Effector memory CD8-positive, alpha-beta T cell (primary cell): Measurements from ENCODE around the gene TOX3.

ENCODE experiments used
- ATAC-seq: fragments of 150-1000 bp; cut with Tn5 transposase; replicated peaks from 2 replicates; pipeline ENCODE4 v1.10.0; 2021; ENCODE audit warnings: mild to moderate bottlenecking, moderate library complexity
- DNase-seq, 3 experiments: peaks; one replicate each; pipeline ENCODE4 v3.0.0; 2021
- H3K27ac Mint-ChIP-seq, 2 donors: one replicate each; pipeline ENCODE4 v1.8.0; 2022; ENCODE audit warnings: mild to moderate bottlenecking in 2 of 2, mixed read lengths in 2 of 2, moderate library complexity in 2 of 2
- H3K27me3 Mint-ChIP-seq, 2 donors: one replicate each; pipeline ENCODE4 v1.8.0; 2022; ENCODE audit warnings: mixed read lengths in 2 of 2
- H3K36me3 Mint-ChIP-seq: one replicate; pipeline ENCODE4 v1.8.0; 2022; ENCODE audit warnings: mild to moderate bottlenecking, moderate library complexity, mixed read lengths; ENCODE audit not compliant: insufficient read depth
- H3K4me1 Mint-ChIP-seq, 2 donors: one replicate each; pipeline ENCODE4 v1.8.0; 2022; ENCODE audit warnings: low read depth in 2 of 2, mixed read lengths in 2 of 2
- H3K4me3 Mint-ChIP-seq, 2 donors: one replicate each; pipeline ENCODE4 v1.8.0; 2022; ENCODE audit warnings: mild to moderate bottlenecking in 2 of 2, mixed read lengths in 2 of 2, moderate library complexity in 2 of 2
- H3K9me3 Mint-ChIP-seq, 2 donors: one replicate each; pipeline ENCODE4 v1.8.0; 2022; ENCODE audit warnings: mixed read lengths in 2 of 2

The TOX3 gene

DNA sequence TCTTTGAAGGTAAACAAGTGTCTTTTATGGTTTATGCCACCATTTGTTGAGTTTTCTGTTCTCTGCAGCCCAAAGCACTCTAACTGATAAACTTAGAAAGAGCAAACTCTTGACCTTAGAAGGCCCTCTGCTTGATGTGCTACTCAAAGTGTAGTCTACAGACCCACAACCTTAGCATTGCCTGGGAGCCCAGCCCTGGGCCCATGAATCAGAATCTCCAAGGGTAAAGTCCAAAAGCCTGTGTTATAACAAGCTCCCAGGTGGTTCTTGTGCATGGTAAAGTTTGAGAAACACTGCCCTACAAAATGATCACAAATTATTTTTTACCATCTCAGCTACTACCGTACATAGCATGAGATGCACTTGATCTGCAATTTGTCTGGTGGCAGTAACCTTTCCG is 6.0 kb downstream of the TOX3 start:
- H3K9me3 Mint-ChIP-seq: peaks cover 2 to 7% of the 10 kb centered on the region in 2 donors
- no peak overlapping the region for H3K27ac Mint-ChIP-seq
- no peak for ATAC-seq
- H3K4me3 Mint-ChIP-seq: no peak overlapping the region
- peaks cover 13 to 22% of the 10 kb centered on the region in 2 donors for H3K27me3 Mint-ChIP-seq
- DNase-seq: no peak
- H3K4me1 Mint-ChIP-seq: no peaks in the 10 kb centered on the region
- H3K36me3 Mint-ChIP-seq: no peaks in the 10 kb centered on the region

DNA sequence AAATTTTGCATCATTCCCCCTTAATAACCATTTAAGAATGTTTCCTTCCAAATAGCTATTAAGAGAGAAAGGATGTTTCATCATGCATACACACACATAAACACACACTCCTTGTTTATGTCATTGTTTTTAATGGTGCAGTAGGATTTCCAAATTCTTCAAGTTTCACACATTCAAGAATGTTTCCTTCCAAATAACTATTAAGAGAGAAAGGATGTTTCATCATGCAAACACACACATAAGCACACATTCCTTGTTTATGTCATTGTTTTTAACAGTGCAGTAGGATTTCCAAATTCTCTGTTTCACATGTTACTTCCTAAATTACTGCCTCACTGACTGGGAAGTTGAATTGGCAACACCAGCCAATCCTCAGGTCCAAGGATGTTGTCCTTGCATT is 7.8 kb downstream of the TOX3 start:
- DNase-seq (no peak), ATAC-seq (no peak)
- no peak overlapping the region for H3K4me3 Mint-ChIP-seq
- H3K27ac Mint-ChIP-seq: no peak overlapping the region
- H3K4me1 Mint-ChIP-seq: no peaks in the 10 kb centered on the region
- peaks cover 7% of the 10 kb centered on the region in 2 donors for H3K27me3 Mint-ChIP-seq
- H3K36me3 Mint-ChIP-seq: no peaks in the 10 kb centered on the region
- H3K9me3 Mint-ChIP-seq: peaks cover 2 to 7% of the 10 kb centered on the region in 2 donors

DNA sequence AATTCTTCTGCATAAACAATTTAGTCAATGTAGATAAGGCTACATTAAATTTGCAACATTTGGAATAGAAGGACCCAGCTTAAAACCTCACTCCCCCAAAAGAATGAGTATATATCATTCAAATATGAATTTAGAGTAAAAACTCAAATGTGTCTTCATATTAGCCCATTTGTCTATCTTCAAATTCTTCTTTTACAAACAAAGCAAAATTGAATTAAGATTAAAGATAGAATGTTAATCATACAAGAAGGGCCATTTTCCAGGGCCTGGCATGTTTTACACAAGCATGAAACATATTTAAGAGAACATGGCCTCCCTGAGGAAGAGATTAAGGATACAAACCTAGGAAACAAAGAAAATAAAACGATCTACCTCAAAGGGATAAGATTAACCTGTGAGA is 8.4 kb downstream of the TOX3 start:
- ATAC-seq: no peak
- Mint-ChIP-seq H3K27ac (no peak overlapping the region), H3K4me3 (no peak overlapping the region)

DNA sequence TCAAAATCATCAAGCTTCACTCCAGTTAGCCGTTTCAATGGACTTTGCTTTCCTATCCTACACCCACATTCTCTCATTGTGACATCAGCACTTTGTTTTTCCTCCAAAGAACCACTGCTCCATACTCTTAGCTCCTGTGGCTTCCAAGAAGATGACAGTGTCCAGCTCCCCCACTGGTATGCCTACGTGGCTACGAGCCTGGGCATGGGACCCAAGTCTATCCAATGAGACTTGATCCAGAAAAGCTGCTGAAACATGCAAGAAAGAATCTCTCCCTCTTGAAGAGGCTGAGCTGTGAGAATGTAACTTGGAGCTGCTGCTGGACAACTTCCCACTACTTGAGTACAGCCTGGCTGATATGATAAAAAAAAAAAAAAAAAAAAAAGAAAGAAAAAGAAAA is 9.4 kb downstream of the TOX3 start:
- Mint-ChIP-seq H3K4me1 (no peaks in the 10 kb centered on the region), H3K9me3 (peaks cover 2 to 7% of the 10 kb centered on the region in 2 donors), H3K4me3 (no peak overlapping the region), H3K27ac (no peak overlapping the region), H3K27me3 (no peaks in the 10 kb centered on the region), H3K36me3 (no peaks in the 10 kb centered on the region)
- DNase-seq (no peak), ATAC-seq (no peak)

More for the DNA sequence above, 8.4 kb downstream of the TOX3 start:
- peaks cover 2 to 7% of the 10 kb centered on the region in 2 donors for H3K9me3 Mint-ChIP-seq
- no peaks in the 10 kb centered on the region for H3K36me3 Mint-ChIP-seq
- no peaks in the 10 kb centered on the region for H3K4me1 Mint-ChIP-seq
- DNase-seq: no peak
- peaks cover 3% of the 10 kb centered on the region in 2 donors for H3K27me3 Mint-ChIP-seq

DNA sequence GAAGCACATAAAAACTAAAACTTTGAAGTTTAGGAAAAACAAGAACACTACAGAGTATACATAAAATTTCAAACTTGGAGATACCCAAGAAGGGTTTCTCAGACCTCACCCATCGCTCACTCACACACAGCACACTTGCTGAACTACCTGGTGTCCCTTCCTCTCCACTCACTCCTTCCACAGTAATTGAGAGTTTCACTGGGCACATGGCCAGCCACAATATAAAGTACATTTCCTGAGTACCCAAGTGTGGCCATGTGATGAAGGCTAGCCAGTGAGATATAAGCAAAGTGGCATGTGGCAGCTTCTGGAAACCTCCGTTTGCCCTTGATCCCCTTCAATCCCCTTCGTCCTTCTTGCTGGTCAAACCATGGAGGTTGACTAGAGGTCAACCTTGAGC is 11.9 kb downstream of the TOX3 start:
- H3K4me3 Mint-ChIP-seq: no peak overlapping the region
- H3K36me3 Mint-ChIP-seq: no peaks in the 10 kb centered on the region
- no peaks in the 10 kb centered on the region for H3K27me3 Mint-ChIP-seq
- H3K27ac Mint-ChIP-seq: no peak overlapping the region
- no peaks in the 10 kb centered on the region for H3K4me1 Mint-ChIP-seq
- ATAC-seq (no peak), DNase-seq (no peak)
- peaks cover 4 to 14% of the 10 kb centered on the region in 2 donors for H3K9me3 Mint-ChIP-seq

DNA sequence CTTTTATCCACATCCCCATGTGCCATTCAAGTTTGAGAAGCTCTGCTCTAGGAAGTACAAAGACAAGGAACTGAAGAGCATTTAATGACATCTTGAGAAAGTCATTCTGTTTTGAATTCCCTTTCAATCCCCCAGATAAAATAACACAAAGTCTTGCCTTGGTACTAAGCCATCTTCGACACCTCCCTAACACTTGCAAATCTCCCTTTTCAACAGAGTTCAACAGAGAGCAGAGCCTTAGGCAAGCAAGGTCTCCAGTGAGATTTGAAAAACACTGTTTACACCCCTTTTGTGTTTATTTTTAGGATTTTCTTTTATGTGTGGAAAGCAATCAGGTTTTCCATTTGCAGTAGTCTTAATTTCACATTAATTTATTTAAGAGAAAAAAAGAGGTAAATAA is 13.6 kb downstream of the TOX3 start:
- Mint-ChIP-seq H3K27me3 (no peaks in the 10 kb centered on the region), H3K27ac (no peak overlapping the region), H3K4me1 (no peaks in the 10 kb centered on the region), H3K36me3 (no peaks in the 10 kb centered on the region), H3K4me3 (no peak overlapping the region), H3K9me3 (peaks cover 4 to 7% of the 10 kb centered on the region in 2 donors)
- ATAC-seq (no peak), DNase-seq (no peak)

DNA sequence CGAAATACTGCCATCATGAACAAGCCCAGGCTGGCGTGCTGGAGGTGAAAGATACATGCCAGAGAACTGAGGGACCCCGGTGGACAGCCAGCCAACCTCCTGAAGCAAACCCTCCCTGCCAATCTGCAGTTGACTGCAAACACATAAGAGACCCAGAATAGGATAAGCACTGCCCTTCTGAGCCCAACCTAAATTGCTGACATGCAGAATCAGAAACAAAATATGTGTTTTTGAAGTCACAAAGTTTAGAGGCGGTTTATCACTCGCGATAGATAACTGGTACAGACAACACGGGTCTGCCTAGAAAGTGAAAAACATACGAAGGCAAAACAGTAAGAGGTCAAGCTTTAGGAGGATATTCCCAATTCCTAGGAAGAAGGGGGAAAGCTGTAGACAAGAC is 14.6 kb downstream of the TOX3 start:
- ATAC-seq: no peak
- Mint-ChIP-seq H3K36me3 (no peaks in the 10 kb centered on the region), H3K9me3 (peaks cover 4 to 7% of the 10 kb centered on the region in 2 donors), H3K4me1 (no peaks in the 10 kb centered on the region), H3K4me3 (no peak overlapping the region), H3K27ac (no peak overlapping the region), H3K27me3 (no peaks in the 10 kb centered on the region)
- DNase-seq: no peak

DNA sequence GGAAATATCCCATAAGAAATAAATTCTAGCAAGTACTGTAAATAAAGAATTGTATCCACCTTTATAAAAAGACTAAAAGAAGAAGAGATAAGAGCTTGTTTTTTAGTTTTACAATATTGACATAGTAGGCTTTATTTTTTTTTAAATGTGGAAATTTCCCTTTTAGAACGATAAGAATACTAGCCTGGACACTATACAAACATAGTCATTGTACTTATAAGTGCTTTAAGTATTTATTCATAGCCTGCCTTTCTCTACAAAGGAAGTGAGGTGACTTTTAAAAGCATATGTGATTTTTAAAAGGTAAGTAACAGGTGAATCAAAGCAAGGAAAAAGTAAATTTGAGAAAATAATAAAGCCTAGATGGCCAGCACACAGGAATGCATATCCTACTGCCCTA is 17.7 kb downstream of the TOX3 start:
- no peak overlapping the region for H3K4me3 Mint-ChIP-seq

DNA sequence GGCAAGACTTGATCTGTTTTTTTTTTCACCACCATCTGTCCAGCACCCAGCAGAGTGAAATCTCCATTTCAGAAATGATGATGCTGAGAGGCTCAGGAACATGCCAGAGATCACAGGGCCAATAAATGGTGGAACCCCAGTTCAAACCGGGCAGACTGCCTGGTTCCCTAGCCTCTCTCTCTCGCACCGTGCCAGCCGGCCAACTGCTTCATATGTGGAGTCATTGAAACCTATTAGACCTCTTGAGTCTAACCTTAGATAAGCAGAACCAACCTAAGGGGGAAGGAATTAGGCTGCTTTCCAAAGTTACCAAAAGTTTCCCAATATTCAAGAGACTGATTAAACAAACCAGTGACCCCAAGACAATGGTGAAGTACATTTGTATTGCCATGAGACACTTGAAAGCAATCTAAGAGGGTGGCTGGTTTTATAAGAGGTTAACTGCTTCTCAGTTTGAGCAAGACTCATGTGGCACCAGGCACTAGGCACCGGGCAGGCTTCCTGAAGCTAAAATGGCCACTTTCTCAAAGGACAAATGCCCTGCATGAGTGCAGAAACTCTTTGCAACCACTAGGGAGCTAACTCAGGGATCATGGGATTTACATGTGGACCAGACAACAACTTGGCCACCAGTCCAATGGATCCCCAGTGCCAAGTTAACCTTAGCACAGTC is 18.4 kb downstream of the TOX3 start:
- Mint-ChIP-seq H3K27me3 (no peaks in the 10 kb centered on the region), H3K9me3 (peaks cover 5 to 7% of the 10 kb centered on the region in 2 donors), H3K27ac (no peak overlapping the region), H3K4me1 (no peaks in the 10 kb centered on the region), H3K4me3 (no peak overlapping the region), H3K36me3 (no peaks in the 10 kb centered on the region)
- ATAC-seq: no peak
- no peak for DNase-seq

More for the DNA sequence above, 17.7 kb downstream of the TOX3 start:
- no peaks in the 10 kb centered on the region for H3K36me3 Mint-ChIP-seq
- no peaks in the 10 kb centered on the region for H3K4me1 Mint-ChIP-seq
- H3K9me3 Mint-ChIP-seq: peaks cover 5 to 7% of the 10 kb centered on the region in 2 donors
- no peaks in the 10 kb centered on the region for H3K27me3 Mint-ChIP-seq
- no peak overlapping the region for H3K27ac Mint-ChIP-seq
- DNase-seq: no peak
- no peak for ATAC-seq

DNA sequence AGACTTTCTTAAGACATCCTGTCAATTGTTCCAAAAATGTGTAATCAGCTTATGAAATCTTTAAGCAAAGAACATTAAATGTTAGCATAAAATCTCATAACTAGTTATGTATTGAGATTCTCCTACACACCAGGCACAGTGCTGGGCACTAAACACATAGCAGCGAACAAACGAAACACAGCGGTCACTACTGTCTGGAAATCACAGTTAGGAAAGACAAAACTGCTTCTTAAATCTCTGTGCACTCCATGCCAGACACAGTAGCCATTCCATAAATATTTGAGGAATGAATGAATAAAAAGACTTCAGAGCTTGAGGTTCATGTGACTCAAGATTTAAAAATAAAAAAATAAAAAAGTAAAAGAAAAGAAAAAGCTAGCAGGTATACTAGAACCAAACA is 20.1 kb downstream of the TOX3 start:
- ATAC-seq (no peak), DNase-seq (no peak)
- Mint-ChIP-seq H3K9me3 (peaks cover 6 to 7% of the 10 kb centered on the region in 2 donors), H3K4me1 (no peaks in the 10 kb centered on the region), H3K4me3 (no peak overlapping the region), H3K36me3 (no peaks in the 10 kb centered on the region), H3K27ac (no peak overlapping the region), H3K27me3 (no peaks in the 10 kb centered on the region)

DNA sequence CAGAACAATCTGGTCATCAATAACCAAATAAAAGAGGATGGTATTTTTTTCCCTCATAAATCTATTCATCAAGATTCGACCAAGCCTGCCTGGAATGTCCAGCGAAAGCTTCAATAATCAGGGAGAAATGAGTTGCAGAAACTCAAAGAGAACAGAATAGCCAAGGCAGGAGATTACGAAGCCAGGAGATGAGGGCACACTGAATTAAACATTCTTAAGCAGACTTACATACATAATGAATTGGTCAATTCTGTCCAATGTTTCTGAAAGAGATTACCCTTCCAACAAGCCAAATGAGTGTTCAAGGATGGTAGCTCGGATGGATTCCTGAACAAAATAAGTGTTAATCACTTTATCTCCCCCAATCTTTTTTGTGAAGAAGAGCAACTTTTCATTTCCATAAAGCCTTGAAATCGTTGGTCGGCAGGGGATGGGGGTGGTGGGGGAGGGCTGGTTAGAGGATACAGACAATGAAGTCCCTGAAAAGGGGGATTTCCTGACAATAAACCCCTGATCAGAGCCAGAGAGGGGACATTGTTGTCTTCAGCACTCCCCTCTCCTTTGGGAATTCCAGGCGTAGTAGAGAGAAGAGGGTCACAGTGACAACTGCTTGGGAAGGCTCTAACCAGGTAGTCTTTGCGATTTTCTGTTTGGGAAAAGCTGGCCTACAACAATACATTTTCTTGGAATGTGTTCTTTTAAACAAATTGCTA is 20.7 kb downstream of the TOX3 start:
- Mint-ChIP-seq H3K36me3 (no peaks in the 10 kb centered on the region), H3K27me3 (no peaks in the 10 kb centered on the region), H3K9me3 (peaks cover 7% of the 10 kb centered on the region in 2 donors), H3K4me3 (no peak overlapping the region), H3K27ac (no peak overlapping the region), H3K4me1 (no peaks in the 10 kb centered on the region)
- ATAC-seq (no peak), DNase-seq (no peak)

DNA sequence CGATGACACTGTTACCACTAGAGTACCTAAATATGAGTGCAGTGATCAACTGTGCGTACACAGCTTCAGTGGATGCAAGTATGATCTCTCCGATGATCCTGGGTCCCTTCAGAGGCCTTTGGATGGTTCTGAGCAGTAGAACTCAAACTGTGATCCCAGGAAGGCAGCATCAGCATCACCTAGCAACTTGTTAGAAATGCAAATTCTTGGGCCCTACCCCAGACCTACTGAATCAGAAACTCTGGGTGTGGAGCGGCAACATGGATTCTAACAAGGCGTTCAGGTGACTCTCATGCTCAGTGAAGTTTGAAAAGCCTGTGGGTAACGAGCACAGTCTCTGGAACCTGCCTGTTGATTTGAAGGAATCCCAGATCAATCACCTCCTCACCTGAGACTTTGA is 25.4 kb downstream of the TOX3 start:
- H3K27ac Mint-ChIP-seq: no peak overlapping the region
- H3K4me1 Mint-ChIP-seq: no peaks in the 10 kb centered on the region

DNA sequence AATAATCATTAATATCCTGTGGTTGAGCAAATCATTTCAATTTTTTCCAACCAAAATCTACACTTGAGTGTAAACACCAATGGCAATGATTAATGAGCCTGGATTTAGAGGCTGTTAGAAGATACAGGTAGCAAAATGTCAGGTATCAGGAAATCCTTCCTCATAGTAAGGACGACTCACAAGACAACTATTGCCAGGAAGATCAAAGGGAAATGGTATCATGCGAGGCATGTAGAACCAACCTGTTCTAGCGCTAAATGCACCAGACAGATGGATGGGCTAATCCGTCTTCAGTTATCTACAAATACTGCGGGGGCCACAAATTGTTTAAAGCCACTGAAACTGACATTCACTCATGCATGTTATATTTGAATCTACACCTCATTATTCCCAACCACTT is 28.1 kb downstream of the TOX3 start:
- Mint-ChIP-seq H3K4me3 (no peak overlapping the region), H3K4me1 (no peaks in the 10 kb centered on the region), H3K36me3 (no peaks in the 10 kb centered on the region), H3K9me3 (peaks cover 3 to 7% of the 10 kb centered on the region in 2 donors), H3K27me3 (no peaks in the 10 kb centered on the region), H3K27ac (no peak overlapping the region)
- ATAC-seq (no peak), DNase-seq (no peak)

More for the DNA sequence above, 25.4 kb downstream of the TOX3 start:
- no peak for DNase-seq
- ATAC-seq: no peak
- H3K27me3 Mint-ChIP-seq: no peaks in the 10 kb centered on the region
- no peak overlapping the region for H3K4me3 Mint-ChIP-seq
- peaks cover 0 to 5% of the 10 kb centered on the region in 2 donors for H3K9me3 Mint-ChIP-seq
- H3K36me3 Mint-ChIP-seq: no peaks in the 10 kb centered on the region

DNA sequence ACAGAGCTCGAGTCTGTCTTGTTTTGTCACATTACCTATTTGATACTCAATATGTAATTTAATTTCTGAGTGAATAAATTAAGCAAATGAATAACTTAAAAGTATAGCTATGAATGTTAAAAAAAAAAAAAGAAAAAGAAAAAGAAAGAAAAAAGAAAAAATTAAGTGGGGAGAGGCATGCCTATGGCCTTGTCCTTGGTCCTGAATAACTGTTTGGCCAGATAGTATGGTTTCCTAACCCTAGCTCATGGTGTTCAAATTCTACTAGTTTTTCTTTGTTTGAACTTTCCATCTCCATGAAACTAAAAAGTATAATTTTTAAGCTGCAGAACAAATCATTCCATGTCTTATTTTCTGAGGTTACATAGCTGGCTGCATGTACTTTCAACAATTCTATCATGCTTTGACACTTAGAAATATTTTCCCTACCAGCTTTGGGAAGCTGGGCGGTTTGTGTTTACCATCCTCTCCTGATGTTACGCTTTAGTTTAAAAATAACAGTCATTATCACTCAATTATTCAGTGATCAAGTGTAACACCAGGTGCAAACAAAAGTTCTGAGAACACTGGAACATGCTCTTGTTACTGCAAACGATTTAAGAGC is 31.8 kb downstream of the TOX3 start:
- no peaks in the 10 kb centered on the region for H3K4me1 Mint-ChIP-seq
- H3K27me3 Mint-ChIP-seq: no peaks in the 10 kb centered on the region
- H3K36me3 Mint-ChIP-seq: no peaks in the 10 kb centered on the region
- DNase-seq (no peak), ATAC-seq (no peak)
- H3K4me3 Mint-ChIP-seq: no peak overlapping the region
- peaks cover 2 to 19% of the 10 kb centered on the region in 2 donors for H3K9me3 Mint-ChIP-seq
- no peak overlapping the region for H3K27ac Mint-ChIP-seq
